ENCODE results near the gene RNF31. TPM values are rescaled to one million over a fixed set of nuclear protein-coding genes. Genes with fewer than 3 reads are reported as not detected.

The RNF31 gene
- polyA plus RNA-seq, 3 donors, result 36.9 to 49.6 (median 39.3) TPM

Other genes with a start within 250 kb of the RNF31 start
- 10 to 100 TPM; 30.6 to 56.1 (median 55.8) TPM for gene DHRS4, start 193.7 kb upstream of the RNF31 start, polyA plus RNA-seq
- gene DHRS4L2, start 158.6 kb upstream of the RNF31 start, polyA plus RNA-seq, result 10 to 100 TPM; 21.3 to 51.4 (median 26.8) TPM
- under 1 TPM; 0.10 to 0.56 (median 0.52) TPM for gene CARMIL3, start 95.5 kb upstream of the RNF31 start, polyA plus RNA-seq
- under 1 TPM in 1 of 3 donors, not detected in 2; 0.01 TPM for gene CPNE6, start 75.9 kb upstream of the RNF31 start, polyA plus RNA-seq
- gene PCK2, start 53.2 kb upstream of the RNF31 start, polyA plus RNA-seq, result 10 to 100 TPM; 22.0 to 75.5 (median 29.5) TPM
- gene DCAF11, start 32.7 kb upstream of the RNF31 start, polyA plus RNA-seq, result 10 to 100 TPM; 27.7 to 65.1 (median 35.6) TPM
- 1 to 10 TPM; 1.5 to 1.7 (median 1.6) TPM for gene NRL, start 32.5 kb upstream of the RNF31 start, polyA plus RNA-seq
- 1 to 10 TPM in 1 of 3 donors, under 1 TPM in 1, not detected in 1; 0.61 to 4.6 TPM for gene FITM1, start 16.8 kb upstream of the RNF31 start, polyA plus RNA-seq
- 100 to 1,000 TPM in 2 of 3 donors, 10 to 100 TPM in 1; 98.0 to 228 (median 151) TPM for gene PSME1, start 11.3 kb upstream of the RNF31 start, polyA plus RNA-seq
- gene EMC9, start 5.9 kb upstream of the RNF31 start, polyA plus RNA-seq, result 10 to 100 TPM; 16.3 to 17.3 (median 17.2) TPM
- 100 to 1,000 TPM in 2 of 3 donors, 10 to 100 TPM in 1; 73.7 to 193 (median 107) TPM for gene PSME2, start 888 bp upstream of the RNF31 start, polyA plus RNA-seq
- 10 to 100 TPM; 36.3 to 79.1 (median 42.5) TPM for gene IRF9, start 13.8 kb downstream of the RNF31 start, polyA plus RNA-seq
- gene REC8, start 24.6 kb downstream of the RNF31 start, polyA plus RNA-seq, result 10 to 100 TPM in 1 of 3 donors, 1 to 10 TPM in 2; 3.9 to 19.8 (median 9.4) TPM
- 10 to 100 TPM; 11.7 to 36.1 (median 26.7) TPM for gene IPO4, start 41.3 kb downstream of the RNF31 start, polyA plus RNA-seq
- 10 to 100 TPM; 13.6 to 44.0 (median 37.7) TPM for gene TM9SF1, start 47.9 kb downstream of the RNF31 start, polyA plus RNA-seq
- gene TSSK4, start 58.2 kb downstream of the RNF31 start, polyA plus RNA-seq, result under 1 TPM in 2 of 3 donors, not detected in 1; 0.05 to 0.06 TPM
- 100 to 1,000 TPM in 1 of 3 donors, 10 to 100 TPM in 2; 59.6 to 108 (median 85.4) TPM for gene CHMP4A, start 66.0 kb downstream of the RNF31 start, polyA plus RNA-seq
- 10 to 100 TPM; 17.7 to 47.6 (median 21.9) TPM for gene MDP1, start 68.6 kb downstream of the RNF31 start, polyA plus RNA-seq
- gene NEDD8, start 84.9 kb downstream of the RNF31 start, polyA plus RNA-seq, result 100 to 1,000 TPM in 2 of 3 donors, 10 to 100 TPM in 1; 82.9 to 296 (median 245) TPM
- gene GMPR2, start 85.4 kb downstream of the RNF31 start, polyA plus RNA-seq, result 10 to 100 TPM; 37.3 to 52.7 (median 52.0) TPM
- 10 to 100 TPM; 35.3 to 58.9 (median 49.3) TPM for gene TINF2, start 95.1 kb downstream of the RNF31 start, polyA plus RNA-seq
- gene TGM1, start 115.7 kb downstream of the RNF31 start, polyA plus RNA-seq, result 1 to 10 TPM; 2.5 to 4.6 (median 3.3) TPM
- gene RABGGTA, start 124.1 kb downstream of the RNF31 start, polyA plus RNA-seq, result 10 to 100 TPM; 20.7 to 27.0 (median 23.0) TPM
- 10 to 100 TPM; 11.3 to 26.4 (median 14.8) TPM for gene DHRS1, start 152.3 kb downstream of the RNF31 start, polyA plus RNA-seq
- 10 to 100 TPM in 2 of 3 donors, 1 to 10 TPM in 1; 6.8 to 11.6 (median 11.0) TPM for gene NOP9, start 152.4 kb downstream of the RNF31 start, polyA plus RNA-seq
- 10 to 100 TPM; 10.3 to 18.0 (median 10.6) TPM for gene CIDEB, start 160.5 kb downstream of the RNF31 start, polyA plus RNA-seq
- 1 to 10 TPM in 2 of 3 donors, under 1 TPM in 1; 0.79 to 5.9 (median 2.6) TPM for gene LTB4R2, start 162.6 kb downstream of the RNF31 start, polyA plus RNA-seq
- gene LTB4R, start 164.0 kb downstream of the RNF31 start, polyA plus RNA-seq, result 10 to 100 TPM in 1 of 3 donors, 1 to 10 TPM in 2; 5.1 to 13.3 (median 6.2) TPM
- 100 to 1,000 TPM in 1 of 3 donors, 10 to 100 TPM in 1, 1 to 10 TPM in 1; 8.7 to 107 (median 56.4) TPM for gene ADCY4, start 187.6 kb downstream of the RNF31 start, polyA plus RNA-seq
- gene RIPK3, start 192.5 kb downstream of the RNF31 start, polyA plus RNA-seq, result 10 to 100 TPM in 1 of 3 donors, 1 to 10 TPM in 2; 7.2 to 15.0 (median 8.4) TPM
- gene NFATC4, start 220.7 kb downstream of the RNF31 start, polyA plus RNA-seq, result 100 to 1,000 TPM in 1 of 3 donors, 10 to 100 TPM in 2; 12.2 to 166 (median 39.6) TPM